NCI-H446 treated with DMSO at 0.1 percent for 48 hours (cell line): Measurements from ENCODE around the gene OSBPL10.

Experiments
- DNase-seq: peaks from one replicate; lab custom pipeline; 2025; lab: John Stamatoyannopoulos, UW

OSBPL10 gene

DNA sequence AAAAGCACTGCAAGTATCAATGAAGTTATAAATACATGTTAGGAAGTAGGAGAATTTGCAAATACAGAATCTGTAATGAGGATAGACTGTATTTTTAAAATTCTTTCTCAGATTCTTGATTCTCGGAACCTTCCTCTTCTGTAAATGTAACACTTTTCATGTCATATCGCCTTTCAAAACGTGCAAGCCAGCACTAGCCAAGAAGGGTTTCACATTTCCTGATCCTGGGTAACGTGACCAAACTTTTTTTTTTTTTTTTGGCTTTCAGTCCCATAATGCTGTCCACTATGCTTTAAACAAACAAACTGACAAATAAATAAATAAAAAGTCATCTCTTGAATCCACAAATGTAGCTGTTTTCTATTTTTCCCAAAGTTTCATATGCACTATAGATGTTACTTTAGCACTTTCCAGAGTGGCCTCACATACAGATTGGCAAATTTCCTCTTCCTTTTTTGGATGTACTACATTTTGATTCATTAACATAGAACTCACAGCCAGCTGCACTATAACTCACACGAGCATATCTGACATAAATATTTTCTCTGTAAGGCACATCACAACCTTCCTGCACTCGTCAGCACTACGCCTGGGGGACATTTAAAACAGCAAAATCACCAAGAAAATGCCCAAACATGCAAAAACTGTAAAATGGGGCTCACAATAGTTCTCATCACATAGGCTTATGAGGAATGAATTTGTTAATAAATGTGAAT is 208.1 kb downstream of the OSBPL10 start:
- DNase-seq: no peak

DNA sequence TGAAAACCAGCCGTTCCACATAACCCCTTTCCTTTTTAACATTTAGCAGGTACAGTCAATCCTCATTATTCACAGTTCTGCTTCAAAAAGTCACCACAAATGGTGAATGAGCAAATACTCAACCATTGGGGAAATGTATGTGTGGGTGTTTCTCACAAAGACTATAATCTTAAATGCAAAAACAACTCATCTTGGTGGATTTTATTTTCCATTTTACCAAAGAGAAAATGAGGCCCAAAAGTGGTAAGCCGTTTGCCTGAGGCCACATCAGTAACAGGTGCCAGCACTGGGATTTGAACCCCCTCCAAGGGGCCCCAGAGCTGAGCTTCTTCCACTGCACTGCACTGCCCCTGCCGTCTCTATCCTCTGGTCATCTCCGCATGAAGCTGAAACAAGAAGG is 208.8 kb downstream of the OSBPL10 start:
- no peak for DNase-seq

DNA sequence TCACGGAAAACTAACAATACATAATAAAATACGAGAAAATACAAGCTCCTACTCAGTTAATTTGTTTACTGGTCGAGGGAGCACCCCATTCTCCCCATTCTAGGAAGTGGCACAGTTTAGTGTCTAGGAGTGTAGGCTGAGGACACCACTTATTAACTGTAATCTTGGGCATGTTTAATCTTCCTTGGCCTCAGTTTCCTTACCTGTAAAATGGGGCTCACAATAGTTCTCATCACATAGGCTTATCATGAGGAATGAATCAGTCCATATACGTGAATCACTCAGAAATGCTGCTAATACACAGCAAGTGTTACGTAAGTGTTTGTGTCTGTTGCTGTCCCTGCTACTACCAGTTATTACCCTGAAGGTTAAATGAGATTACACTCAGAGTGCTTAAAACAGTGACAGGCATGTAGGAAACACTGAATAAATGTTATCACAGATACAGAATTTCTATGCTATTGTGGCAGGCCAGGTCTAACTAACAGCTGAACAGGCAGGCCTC is 210.2 kb downstream of the OSBPL10 start:
- no peak for DNase-seq

DNA sequence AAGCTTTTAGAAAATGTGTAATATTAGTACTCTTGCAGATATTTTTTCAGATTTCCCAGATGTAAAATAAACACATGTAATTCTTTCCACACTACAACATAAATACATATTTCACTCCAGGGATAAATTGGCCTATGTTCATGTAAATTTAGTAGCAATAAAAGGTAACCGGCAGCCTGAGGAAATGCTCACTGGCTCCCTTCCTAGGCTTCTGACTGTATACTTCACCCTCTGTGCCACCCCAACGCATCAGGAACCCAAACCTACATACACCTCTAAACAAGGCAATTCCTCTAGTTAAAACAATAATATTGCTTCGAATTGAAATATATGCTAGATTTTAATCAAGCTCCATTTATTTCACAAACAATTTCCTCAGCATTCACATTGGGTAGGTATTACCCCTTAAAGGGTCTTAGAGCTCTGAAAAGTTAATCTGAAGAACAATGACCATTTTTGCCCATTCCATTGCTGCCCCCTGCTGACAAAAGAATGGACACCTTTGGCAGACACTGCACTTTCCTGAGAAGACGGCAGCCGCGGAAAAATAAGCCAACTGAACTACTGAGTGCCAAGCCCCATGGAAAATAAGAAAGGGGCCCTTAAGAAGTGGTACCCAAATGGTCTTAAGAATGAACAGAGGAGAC is 212.5 kb downstream of the OSBPL10 start:
- peak; percentile 7 for DNase-seq

DNA sequence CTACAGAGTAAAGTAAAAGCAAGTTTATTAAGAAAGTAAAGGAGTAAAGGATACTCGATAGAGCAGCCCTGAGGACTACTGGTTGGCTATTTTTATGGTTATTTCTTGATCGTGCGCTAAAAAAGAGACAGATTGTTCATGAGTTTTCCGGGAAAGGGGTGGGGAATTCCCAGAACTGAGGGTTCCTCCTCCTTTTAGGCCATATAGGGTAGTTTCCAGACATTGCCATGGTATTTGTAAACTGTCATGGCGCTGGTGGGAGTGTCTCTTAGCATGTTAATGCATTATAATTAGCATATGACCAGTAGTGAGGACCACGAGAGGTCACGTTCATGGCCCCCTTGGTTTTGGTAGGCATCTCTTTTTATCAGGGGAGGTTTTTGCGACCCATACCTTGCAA is 213.1 kb downstream of the OSBPL10 start:
- DNase-seq: no peak

DNA sequence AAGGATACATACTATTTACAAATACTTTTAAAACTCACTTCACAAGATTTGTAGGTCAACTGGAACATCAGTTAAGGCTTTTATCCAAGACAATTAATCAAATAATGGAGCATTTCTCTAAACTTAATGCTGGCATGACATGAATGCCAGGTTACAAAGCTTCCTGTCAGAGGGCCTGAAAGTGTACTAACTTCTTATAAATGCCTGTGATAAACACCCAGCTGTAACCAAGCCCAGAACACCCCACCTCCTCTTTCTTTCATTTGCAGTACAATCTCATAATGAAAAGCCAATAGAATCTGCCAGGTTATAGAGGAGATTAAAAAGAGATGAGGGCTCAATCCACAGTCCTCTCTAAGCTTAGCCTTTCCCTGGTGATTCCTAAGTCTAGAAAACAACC is 214.4 kb downstream of the OSBPL10 start:
- DNase-seq: no peak

DNA sequence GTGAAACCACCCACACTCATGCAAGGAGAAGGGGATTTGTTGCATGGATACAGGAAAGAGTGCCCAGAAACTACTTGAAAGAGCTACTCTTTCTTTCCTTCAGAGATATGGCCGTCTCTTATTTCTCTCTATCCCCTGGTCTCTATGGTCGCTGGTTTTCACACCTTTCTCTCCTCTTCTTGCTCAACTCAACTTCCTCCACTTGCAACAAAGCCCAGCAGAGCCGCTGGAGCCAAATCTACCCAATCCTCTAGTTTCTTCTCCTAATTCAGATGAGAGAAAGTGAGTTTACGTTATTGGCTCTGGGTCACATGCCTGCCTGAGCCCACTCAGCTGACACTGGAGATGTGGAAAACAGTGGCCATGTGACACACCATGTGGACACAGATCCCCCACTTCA is 215.2 kb downstream of the OSBPL10 start:
- no peak for DNase-seq

DNA sequence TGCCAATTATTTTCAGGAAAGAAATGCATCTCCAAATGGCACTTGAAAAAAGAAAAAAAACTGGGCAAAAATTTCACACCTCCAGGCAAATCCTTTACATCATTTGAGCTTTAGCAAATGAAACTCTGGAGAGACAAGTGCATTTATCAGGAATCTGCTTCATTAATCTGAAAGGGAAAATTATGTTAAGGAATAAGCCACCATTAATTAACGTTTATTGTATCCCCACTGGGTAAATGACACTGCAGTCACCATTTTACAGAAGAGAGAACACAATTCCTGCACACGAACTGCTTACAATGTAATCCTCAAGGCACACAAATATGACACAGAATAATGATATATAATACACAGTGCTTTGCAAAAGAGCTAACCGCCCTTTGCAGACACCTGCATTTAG is 217.3 kb downstream of the OSBPL10 start:
- DNase-seq: no peak

DNA sequence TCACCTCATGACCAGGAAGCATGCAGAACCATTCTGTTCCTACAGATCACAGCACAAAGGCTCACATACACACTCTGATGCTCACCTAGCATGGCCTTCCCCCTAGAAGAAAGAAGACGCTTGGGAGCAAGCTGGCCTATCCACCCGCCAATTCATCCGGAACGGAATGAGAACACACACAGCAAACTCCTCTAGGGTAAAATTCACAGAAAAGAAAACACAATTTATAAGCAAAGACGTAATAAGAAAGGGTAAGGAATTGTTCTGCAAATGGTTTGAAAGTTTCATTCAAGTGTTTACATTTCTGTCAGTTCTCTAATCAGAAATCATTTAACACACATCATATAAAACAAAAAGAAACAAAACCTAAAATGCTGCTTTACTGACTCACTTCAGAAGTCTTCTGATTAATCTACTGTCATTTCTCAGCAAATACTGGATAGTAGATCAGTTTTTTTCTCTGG is 218.1 kb downstream of the OSBPL10 start:
- no peak for DNase-seq

DNA sequence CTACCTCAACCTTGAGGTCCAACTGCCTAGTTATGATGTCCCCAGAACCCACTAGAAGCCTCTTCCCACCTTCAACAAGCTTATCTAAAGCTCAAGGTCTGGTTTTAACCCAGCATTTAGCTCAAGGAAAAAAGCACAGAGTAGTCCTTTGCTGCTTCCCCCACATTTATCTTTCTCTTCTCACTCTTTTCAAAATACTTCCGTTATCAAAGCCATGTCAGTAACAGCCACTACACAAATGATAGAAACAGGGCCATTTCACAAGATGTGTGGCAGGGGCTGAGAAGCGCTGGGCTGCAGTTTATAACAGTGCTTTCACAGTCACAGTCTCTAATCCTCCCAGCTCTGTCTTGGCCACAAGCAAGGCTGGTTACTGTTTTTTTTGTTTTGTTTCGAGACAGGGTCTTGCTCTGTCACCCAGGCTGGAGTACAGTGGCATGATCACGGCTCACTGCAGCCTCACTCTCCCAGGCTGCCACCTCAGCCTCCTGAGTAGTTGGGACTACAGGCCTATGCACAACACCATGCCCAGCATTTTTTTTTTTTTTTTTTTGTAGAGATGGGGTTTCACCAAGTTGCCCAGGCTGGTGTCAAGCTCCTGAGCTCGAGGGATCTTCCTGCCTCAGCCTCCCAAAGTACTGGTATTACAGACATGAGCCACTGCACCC is 218.8 kb downstream of the OSBPL10 start:
- DNase-seq: no peak

DNA sequence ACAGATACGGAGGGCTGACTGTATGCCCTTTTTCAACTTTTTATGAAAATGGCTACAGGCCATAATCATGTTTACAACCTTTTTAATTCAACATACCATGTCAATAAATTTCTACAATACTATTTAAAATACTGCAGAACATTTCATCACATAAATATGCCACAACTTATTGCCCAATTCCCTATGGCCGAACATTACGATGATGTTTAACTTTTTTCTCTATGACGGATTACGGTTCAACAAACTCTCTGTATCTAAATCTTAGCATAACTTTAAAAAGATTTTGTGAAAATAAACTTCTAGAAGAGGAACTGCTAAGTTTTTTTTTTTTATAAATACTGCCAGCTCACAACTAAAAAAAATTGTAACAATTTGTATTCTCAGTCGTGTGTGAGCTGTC is 220.4 kb downstream of the OSBPL10 start:
- DNase-seq: no peak

DNA sequence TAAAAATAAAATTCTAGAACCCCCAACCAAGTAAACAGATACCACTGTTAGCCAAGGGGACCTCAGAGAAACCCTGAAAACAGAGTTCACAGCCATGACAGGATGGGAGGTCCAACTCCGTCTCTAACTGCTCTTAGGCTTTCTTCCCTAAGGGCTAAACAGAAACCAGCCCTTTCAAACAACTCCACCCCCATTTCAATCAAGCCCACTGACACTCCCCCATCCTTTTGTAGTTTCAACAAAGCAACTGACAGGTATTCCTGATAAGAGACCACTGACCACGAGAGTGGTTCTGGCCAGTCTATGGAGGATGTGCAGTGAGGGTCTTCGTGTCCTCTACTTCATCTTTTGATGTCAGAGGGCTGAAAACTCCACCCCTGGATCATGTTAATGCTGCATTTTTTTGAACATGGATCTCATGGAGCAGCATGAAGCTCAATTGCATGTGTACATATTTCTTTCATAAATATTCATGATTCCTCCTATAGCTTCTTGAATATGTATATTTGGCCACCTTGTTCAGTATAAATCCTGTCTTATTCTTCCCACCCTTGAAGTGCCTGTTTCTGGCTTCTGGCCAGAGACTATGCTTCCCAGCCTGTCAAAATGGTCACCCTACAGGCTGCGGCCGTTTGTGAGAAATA is 222.6 kb downstream of the OSBPL10 start:
- no peak for DNase-seq

DNA sequence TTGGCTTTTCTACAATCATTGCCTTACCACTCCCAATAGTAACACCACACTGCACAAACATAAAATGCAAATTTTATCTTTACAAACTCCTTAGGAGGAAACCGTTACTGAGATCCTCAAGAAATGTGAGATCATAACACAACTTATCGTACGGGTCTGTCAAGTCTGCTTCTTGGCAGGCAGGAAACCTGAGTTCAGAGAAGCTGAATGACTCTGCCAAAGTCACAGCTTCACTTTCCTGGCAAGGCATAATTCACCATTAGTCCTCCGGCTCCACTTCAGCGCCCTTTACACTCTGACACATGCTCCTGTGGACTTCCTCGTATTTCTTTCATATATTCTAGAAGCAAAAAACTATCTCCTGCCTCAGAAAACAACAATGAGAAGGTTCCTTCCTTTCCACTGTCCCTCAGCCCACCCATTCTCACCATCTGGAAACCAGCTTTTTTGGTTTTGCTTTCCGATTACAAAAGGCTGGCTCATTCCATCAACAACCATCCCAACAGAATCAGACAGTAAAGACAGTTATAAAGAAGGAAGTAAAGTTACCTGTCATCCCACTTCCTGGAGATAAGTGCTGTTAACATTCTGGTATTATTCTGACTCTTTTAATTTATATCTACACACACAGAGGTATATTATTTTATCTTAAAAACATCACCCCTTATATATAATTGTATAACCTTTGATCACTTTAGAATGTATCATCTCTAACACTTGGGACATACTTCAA is 225.0 kb downstream of the OSBPL10 start:
- no peak for DNase-seq

DNA sequence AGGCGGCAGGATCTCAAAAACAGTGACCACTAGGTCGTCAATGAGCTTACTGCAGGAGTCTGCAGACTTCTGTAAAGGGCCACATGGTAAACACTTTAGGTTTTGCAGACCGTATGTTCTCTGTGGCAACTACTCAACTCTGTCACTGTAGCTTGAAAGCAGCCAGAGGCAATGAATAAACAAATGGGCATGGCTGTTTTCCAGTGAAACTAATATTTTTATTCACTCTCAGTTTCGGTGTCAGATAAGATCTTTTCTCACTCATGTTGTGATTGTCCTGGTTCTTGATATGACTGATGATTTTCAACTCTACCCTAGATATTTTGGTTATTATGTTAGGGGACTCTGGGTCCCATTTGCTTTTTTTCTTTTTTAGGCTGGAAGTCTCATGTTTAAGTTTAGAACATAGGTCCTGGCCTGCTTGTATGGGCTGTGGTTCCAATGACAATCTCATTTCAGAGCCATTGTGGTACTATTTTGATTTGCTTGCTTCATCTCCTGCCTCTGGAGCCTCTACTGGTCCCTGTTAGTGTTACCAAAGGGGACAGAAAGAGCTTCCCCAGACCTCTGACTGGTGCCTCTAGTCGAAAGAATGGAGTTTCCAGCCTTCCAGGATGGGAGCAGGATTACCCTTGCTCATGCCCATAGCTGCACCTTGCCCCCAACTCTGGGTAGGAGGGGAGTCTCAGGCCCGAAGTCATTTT is 226.3 kb downstream of the OSBPL10 start:
- DNase-seq: no peak

DNA sequence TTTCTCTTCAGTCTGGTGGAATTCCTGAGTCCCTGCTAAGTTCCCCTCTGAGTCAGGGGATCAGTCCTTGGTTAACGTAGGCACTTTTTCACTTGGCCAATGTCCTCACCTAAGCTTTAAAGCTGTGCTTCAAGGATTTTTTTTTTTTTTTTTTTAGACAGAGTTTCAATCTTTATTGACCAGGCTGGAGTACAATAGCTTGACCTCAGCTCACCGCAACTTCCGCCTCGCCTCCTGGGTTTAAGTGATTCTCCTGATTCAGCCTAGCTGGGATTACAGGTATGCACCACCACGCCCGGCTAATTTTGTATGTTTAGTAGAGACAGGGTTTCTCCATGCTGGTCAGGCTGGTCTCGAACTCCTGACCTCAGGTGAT is 228.0 kb downstream of the OSBPL10 start:
- DNase-seq: no peak

DNA sequence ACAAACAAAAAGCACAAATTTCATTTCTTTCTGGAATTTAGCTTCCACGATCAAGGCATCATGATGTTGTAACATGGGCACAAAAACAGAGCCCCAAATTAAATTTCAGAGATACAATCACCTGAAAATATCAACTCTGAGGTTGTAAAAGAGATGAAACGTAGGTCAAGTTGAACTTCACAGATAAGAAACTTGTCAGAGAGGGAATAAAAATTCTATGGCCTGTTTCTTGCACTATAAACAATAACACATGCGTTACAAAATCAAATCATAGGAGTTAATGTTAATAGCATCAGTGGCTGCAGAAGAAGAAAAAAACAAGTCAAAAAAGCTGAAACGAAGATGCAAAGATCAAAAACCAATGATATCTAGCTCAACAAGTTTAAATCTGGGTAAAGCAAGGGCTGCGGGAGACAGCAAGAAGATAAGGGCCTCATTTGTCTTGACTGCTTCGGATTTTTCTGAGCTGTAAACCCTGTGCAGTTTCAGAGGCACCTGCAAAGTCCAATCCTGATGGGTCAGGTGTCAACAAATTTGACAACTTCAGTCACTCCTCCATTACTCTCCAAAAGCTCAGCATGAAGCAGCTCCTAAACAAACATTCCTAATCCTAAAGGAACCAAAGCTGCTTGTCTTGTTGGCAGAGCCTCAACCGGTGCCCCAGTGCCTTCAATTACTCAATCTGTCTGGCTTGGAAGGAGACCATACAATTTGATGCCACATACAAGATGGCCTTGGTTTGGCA is 228.6 kb downstream of the OSBPL10 start:
- no peak for DNase-seq

DNA sequence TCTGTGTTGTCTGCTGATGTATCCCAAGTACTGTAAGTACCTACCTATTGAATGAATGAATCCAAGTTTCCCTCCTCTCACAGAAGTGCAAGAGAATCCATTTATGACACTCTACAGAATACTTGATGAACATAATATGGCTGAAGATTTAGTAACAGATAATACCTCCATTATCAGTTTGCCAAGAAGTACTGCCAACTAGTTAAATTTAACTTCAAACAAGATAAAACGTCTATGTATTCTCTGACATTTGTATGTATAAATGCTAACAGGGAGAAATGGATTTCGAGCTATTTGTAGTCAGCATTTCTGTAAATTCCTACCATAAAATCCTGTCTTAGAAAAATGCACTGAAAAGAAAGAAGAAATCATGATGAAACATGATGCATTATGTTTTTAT is 230.7 kb downstream of the OSBPL10 start:
- DNase-seq: no peak

DNA sequence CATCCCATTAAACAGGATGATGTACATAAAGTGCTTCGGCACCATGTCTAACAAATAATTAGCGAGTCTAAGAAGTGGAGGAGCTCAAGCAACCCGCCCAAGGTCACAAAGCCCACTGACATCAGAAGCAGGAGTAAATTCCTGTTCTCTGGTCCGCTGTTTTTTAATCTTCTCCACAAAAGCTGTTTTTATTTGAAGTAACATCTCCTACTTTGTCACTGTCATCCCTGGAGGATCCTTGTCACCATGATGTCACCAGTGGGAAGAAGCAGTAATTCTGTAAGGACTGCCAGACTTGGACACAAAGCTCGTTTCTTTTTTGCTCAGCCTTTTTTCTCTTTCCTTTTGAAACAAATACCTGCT is 232.1 kb downstream of the OSBPL10 start:
- no peak for DNase-seq

DNA sequence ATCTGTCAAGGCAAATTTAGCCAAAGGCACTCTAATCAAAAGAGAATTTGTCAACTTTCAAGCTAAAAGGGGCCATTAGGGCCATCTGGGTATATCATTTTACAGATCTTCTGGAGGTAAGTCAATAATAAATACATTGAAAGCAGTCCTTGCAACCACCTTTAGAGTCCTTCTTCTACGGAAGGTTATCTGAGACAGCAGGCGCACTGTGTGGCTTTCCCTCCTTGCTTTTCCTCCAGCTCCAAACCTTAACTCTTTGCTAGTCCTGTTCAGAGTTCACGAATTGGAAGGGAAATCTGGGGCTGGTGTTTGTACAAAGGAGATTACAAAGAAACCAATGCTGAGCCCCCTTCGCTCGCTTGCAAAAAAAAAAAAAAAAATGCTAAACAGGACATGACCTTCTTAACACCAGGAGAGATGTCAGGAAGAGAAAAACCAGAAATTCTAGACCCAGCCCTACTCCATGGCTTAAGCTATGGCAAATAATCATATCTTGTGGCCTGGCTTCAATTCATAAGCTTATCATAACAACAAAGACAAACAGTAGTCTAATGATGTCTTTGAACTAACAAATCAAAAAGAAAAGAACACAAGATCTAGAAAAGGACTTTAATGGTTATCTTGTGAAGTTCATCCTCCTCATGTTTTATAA is 232.7 kb downstream of the OSBPL10 start:
- no peak for DNase-seq

DNA sequence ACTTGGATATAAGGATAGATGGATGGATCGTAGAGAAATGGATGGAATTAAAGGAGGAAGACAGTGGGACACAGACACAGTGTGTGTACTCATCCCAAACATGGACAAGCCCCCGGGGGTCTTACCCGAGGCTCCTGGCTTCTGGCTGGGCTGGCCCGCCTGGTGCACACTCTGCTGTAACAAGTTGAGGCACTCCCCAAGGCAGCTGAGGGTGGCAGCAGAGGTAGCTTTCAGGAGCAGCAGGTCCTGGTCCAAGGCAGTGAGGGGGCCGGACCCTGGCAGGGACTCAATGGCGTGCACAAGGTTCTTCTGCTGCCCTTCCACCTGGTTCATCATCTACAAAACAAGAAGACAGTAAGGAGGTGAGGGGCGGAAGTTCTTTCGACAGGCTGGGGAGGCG is 233.3 kb downstream of the OSBPL10 start:
- no peak for DNase-seq
